D721Med (cell line): Measurements from ENCODE around the gene DOCK9.

Source experiments
- DNase-seq: peaks from one replicate; pipeline ENCODE4 v3.0.0; 2011; ENCODE audit warnings: low spot score; ENCODE audit not compliant: insufficient read length
- FAIRE-seq: peaks from 2 replicates; lab custom pipeline; 2011; peaks lifted over from hg19 to GRCh38; lab: Jason Lieb, UNC
- TF ChIP-seq, protein P1 (sequence below): IDR thresholded peaks from 2 replicates; pipeline ENCODE4 v1.5.1; 2012; ENCODE audit warnings: mild to moderate bottlenecking, control low read depth; ENCODE audit not compliant: insufficient read depth; ENCODE audit errors: missing control alignments

The DOCK9 gene

DNA sequence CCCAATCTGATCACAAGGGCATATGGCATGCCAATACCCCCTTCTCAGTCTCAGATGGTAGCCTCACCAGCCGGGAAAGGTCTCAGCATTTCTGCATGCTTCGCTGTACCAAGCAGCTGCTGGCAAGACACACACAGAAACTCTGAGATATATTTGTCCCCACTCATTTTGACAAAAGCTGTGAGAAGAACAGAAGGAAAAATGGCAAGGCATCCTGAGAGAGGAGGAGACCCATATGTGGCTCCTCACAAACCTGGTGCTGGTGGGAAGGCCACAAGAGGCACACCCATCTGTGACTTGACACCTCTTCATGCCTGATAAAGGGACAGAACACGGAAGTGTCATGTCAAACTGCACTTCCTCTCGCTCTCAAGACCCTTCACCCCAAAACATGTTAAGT is 36.7 kb upstream of the DOCK9 start:
- TF ChIP-seq, protein P1, sequence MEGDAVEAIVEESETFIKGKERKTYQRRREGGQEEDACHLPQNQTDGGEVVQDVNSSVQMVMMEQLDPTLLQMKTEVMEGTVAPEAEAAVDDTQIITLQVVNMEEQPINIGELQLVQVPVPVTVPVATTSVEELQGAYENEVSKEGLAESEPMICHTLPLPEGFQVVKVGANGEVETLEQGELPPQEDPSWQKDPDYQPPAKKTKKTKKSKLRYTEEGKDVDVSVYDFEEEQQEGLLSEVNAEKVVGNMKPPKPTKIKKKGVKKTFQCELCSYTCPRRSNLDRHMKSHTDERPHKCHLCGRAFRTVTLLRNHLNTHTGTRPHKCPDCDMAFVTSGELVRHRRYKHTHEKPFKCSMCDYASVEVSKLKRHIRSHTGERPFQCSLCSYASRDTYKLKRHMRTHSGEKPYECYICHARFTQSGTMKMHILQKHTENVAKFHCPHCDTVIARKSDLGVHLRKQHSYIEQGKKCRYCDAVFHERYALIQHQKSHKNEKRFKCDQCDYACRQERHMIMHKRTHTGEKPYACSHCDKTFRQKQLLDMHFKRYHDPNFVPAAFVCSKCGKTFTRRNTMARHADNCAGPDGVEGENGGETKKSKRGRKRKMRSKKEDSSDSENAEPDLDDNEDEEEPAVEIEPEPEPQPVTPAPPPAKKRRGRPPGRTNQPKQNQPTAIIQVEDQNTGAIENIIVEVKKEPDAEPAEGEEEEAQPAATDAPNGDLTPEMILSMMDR, result no peak
- no peak for FAIRE-seq
- no peak for DNase-seq

DNA sequence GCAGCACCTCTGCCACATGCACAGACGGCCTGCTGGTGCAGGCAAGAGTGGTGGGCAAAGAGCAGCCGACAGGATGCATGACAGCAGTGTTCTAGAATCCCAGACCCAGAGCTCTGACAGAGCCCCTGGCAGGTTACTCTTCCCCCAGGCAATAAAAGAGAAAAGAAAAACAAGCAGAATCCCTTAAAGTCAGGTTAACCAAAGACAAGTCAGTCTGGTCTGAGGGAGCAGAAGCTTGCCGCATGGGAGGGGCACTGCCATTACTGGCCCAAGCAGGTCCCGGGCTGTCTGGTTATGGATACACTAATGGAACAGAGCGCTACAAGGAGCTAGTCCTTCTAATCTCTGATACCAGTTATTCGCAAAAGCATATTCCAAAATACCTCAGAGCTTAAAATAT is 36.1 kb upstream of the DOCK9 start:
- DNase-seq, result no peak
- FAIRE-seq, result no peak
- TF ChIP-seq, protein P1, result no peak

DNA sequence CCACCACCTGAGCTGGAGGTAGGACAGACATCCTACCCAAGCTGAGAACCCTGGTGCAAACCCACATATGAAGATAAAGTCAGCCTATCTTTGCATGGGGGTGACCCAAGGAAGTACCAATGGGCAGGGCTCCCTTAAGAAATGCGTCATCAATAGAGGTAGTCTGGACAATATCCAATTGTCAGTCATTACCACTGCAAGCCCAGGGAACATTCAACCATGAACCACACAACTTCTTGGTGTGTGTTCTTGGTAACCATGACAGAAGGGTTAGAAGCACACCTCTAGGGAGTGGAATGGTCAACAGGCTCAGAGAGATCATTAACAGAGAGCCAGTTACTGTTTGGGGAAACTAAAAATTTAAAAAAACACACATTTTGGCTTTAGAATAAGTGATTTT is 34.7 kb upstream of the DOCK9 start:
- FAIRE-seq (no peak), DNase-seq (no peak)
- TF ChIP-seq, protein P1, result no peak

DNA sequence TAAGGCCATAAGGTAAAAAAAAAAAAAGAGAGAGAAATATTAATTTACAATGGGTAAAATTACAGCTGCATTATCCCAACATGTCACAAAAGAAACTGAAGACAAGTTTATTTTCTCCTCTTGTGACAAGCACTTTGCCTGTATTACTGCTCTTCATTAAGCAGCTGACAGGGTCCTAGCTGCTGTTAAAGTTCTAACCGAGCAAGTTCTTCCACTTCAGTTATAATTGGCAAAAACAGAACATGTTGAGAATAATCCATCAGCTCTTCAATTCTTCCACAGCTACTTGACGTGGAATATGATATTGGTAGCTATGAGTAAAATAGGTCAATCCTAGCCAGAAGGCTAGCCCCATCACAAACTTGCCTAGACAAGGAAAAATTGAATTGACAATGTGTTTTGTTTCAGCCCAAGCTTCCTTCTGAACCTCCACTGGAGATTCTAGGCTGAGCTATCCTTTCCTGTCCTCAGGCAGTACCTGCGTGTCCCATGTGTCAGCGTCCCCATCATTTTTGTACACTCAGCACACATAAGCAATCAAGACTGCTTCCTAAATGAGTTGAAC is 32.2 kb upstream of the DOCK9 start:
- TF ChIP-seq, protein P1, result no peak
- no peak for DNase-seq
- FAIRE-seq, result no peak

DNA sequence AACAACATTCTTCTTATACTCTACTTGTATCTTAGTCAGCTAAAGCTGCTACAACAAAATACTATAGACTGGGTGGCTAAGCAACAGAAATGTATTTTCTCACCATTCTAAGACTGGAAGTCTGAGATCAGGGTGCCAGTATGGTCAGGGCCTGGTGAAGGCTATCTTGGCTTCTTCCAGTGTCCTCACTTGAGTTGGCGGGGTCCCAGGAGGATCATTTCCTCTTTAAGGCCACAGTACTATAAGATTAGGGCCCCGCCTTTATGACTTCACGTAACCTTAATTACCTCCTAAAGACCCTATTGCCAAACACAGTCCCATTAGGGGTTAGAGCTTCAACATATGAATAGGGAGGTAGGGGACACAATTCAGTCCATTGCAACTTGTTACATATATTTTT is 30.7 kb upstream of the DOCK9 start:
- no peak for DNase-seq
- FAIRE-seq, result no peak
- TF ChIP-seq, protein P1, result no peak

DNA sequence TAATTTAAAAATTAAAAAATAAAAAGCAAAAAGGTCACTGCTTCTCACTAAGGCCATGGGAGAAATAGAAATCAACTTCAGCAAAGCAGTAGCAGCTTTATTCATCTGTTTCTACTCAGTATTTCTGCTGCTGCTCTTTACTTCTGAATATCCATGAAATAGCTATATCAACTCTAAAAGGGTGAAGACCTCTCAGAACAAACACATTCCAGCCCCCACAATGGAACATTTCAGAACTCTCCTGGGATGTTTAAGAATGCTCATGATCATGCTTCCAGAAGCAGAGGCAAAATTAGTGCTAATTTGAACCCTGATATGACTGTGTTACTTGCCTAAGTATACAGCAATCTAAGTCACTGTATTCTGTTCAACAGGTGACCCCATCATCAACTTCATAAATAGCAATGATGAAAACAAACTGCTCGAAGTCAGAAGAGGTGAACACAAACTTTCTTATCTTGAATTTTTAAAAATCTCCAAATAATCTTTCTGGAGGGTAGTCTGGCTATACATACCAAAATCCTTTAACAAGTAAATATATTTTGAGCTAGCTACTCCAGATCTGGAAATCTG is 29.6 kb upstream of the DOCK9 start:
- DNase-seq (no peak), FAIRE-seq (no peak)
- TF ChIP-seq, protein P1, result no peak

DNA sequence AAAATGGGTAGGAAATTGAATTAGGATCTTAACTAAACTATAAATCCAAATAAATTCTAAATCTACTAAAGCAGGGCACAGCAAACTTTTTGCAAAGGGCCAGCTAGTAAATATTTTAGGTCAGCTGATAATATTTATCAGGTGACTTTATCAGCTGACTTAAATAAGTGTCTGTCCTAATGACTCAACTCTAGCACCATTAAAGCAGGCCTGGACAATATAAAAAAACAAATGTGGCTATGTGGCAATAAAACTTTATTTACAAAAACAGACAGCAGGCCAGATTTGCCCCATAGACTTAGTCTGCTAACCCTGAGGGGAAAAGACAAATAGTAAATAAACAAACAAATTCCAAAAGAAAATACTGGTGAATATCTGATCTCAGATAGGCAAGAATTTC is 27.7 kb upstream of the DOCK9 start:
- FAIRE-seq (no peak), DNase-seq (no peak)
- TF ChIP-seq, protein P1, result no peak
